ENCODE measurements around the gene FIGN.

FIGN gene

GRCh38 chr2:163730556-163730955, 5.3 kb downstream of the FIGN start:
- Mint-ChIP-seq H3K27ac (no peak overlapping the region), H3K36me3 (ENCODE audit: low read depth) (no peaks in the 10 kb centered on the region), H3K4me1 (ENCODE audit: low read depth) (no peaks in the 10 kb centered on the region), H3K9me3 (no peaks in the 10 kb centered on the region), H3K4me3 (no peak overlapping the region), H3K27me3 (ENCODE audit: low read depth) (peaks cover 24% of the 10 kb centered on the region)

DNA sequence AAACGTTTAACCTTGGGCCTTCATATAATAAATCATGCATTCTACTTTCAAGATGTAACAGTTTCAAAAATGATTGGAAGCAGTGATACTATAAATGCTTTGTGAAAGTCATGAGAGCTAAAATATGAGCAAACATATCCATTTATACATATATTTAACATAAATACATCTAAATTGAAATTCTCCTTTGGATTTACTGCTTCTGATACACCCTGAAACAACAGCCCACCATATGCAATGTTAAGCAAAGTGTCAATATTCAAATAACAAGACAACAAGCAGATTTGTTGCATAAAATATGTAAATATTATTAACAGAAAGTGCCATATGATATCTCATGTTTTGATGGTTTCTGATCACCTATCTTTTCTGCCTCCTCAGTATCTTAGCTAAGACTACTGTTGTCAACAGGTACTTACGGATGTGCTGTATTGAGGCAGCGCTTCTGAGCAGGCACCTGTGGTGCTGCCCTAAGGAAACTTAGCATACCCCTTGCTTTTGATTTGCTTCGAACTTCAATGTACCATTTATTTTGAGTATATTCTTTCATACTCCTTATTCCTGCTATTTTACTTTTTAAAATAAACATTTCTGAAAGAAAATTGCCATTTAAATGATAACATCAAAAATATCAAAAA, 6.1 kb downstream of the FIGN start:
- Mint-ChIP-seq H3K4me3 (no peak overlapping the region), H3K27me3 (ENCODE audit: low read depth) (peaks cover 16% of the 10 kb centered on the region), H3K27ac (no peak overlapping the region), H3K9me3 (no peaks in the 10 kb centered on the region), H3K36me3 (ENCODE audit: low read depth) (no peaks in the 10 kb centered on the region), H3K4me1 (ENCODE audit: low read depth) (no peaks in the 10 kb centered on the region)

- H3K27me3 Mint-ChIP-seq (ENCODE audit: low read depth): no peaks in the 10 kb centered on the region
- no peaks in the 10 kb centered on the region for H3K9me3 Mint-ChIP-seq
- no peak overlapping the region for H3K4me3 Mint-ChIP-seq
- H3K36me3 Mint-ChIP-seq (ENCODE audit: low read depth): no peaks in the 10 kb centered on the region
- H3K4me1 Mint-ChIP-seq (ENCODE audit: low read depth): no peaks in the 10 kb centered on the region
- H3K27ac Mint-ChIP-seq: no peak overlapping the region
Observed at GRCh38 chr2:163723881-163724280, 11.9 kb downstream of the FIGN start.

DNA sequence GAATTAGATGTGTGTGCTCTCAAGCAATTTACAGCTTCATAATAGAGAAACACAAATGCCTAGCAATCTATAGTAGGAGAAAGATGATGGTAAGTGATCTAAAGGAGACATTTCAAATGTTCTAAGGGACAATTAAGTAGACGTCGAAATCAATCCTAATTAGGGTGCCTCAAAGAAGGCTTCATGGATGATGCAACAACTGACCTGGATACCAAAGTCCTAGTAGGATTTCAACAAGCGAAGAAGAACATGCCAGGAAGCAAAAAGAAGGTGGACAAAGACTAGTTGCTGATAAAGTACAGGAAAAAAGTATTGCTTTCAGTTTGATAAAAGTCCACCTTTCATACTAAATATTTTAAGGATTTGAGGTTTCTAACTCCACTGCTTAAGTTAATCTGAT, 12.5 kb downstream of the FIGN start:
- no peak overlapping the region for H3K27ac Mint-ChIP-seq
- H3K4me1 Mint-ChIP-seq (ENCODE audit: low read depth): no peaks in the 10 kb centered on the region
- no peaks in the 10 kb centered on the region for H3K36me3 Mint-ChIP-seq (ENCODE audit: low read depth)
- H3K9me3 Mint-ChIP-seq: no peaks in the 10 kb centered on the region
- no peak overlapping the region for H3K4me3 Mint-ChIP-seq
- no peaks in the 10 kb centered on the region for H3K27me3 Mint-ChIP-seq (ENCODE audit: low read depth)

GRCh38 chr2:163719331-163719730, 16.5 kb downstream of the FIGN start:
- no peaks in the 10 kb centered on the region for H3K4me1 Mint-ChIP-seq (ENCODE audit: low read depth)
- H3K9me3 Mint-ChIP-seq: no peaks in the 10 kb centered on the region
- no peak overlapping the region for H3K27ac Mint-ChIP-seq

GRCh38 chr2:163717993-163718680, 17.7 kb downstream of the FIGN start:
- H3K36me3 Mint-ChIP-seq (ENCODE audit: low read depth): no peaks in the 10 kb centered on the region
- H3K4me1 Mint-ChIP-seq (ENCODE audit: low read depth): no peaks in the 10 kb centered on the region
- H3K4me3 Mint-ChIP-seq: no peak overlapping the region
- no peaks in the 10 kb centered on the region for H3K9me3 Mint-ChIP-seq
- H3K27ac Mint-ChIP-seq: no peak overlapping the region
- no peaks in the 10 kb centered on the region for H3K27me3 Mint-ChIP-seq (ENCODE audit: low read depth)

More at GRCh38 chr2:163719331-163719730, 16.5 kb downstream of the FIGN start:
- H3K4me3 Mint-ChIP-seq: no peak overlapping the region
- no peaks in the 10 kb centered on the region for H3K27me3 Mint-ChIP-seq (ENCODE audit: low read depth)
- no peaks in the 10 kb centered on the region for H3K36me3 Mint-ChIP-seq (ENCODE audit: low read depth)

DNA sequence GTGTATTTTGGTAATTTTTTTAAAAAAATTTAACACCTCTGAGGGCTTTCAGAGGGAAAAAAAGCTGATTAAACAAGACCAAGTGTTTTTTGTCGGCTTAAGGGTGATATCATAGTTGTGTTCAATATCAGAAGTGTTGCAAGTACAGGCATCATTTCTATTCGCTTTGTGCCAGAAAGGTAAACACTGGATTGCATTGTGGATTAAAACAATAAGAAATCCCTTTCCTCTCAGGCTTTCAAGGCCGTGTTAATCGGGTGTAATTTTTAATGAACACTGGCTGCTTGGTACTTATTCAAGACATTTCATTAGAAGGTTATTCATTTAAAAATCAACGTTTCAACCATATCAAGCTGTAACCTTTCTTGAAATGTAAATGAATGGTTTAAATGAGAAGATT, 18.3 kb downstream of the FIGN start:
- H3K4me3 Mint-ChIP-seq: no peak overlapping the region
- H3K9me3 Mint-ChIP-seq: no peaks in the 10 kb centered on the region
- no peaks in the 10 kb centered on the region for H3K36me3 Mint-ChIP-seq (ENCODE audit: low read depth)
- no peak overlapping the region for H3K27ac Mint-ChIP-seq
- H3K4me1 Mint-ChIP-seq (ENCODE audit: low read depth): no peaks in the 10 kb centered on the region
- H3K27me3 Mint-ChIP-seq (ENCODE audit: low read depth): no peaks in the 10 kb centered on the region

DNA sequence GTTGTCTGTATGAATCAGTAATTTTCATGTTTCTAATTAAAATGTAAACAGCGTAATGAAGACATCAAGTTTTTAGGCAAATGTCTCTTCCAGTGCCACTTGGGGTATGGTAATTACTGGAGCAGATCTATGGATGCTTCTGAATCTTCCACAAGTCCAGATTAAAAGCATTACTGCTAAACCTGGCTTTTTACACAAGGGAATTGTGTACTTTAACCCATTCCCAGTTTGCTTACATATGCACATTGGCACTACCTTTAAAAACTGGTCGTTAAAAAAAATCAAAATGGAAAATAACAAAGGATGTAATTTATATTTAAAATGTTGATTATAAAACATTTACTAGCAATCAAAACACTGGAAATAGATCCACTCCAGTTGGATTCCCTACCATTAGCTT, 19.7 kb downstream of the FIGN start:
- no peaks in the 10 kb centered on the region for H3K36me3 Mint-ChIP-seq (ENCODE audit: low read depth)
- no peaks in the 10 kb centered on the region for H3K27me3 Mint-ChIP-seq (ENCODE audit: low read depth)
- H3K4me1 Mint-ChIP-seq (ENCODE audit: low read depth): no peaks in the 10 kb centered on the region
- H3K4me3 Mint-ChIP-seq: no peak overlapping the region
- no peak overlapping the region for H3K27ac Mint-ChIP-seq
- H3K9me3 Mint-ChIP-seq: no peaks in the 10 kb centered on the region

DNA sequence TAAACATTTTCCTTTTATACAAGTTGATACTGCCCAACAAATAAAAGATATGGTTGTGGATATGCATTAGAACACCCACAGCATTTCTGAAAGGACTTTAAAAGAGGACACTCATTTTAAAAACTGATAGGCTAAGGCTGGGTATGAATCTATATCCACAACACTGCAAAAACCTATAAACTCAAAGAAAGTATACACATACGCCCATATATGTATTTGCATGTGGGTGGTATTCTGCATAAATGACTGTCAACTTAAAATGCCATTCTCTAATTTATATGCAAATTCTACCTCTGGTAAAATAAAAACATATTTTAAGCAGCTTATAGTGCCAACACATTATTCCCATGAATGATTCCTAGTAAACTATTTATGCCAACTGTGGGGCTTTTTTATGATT, 20.1 kb downstream of the FIGN start:
- no peaks in the 10 kb centered on the region for H3K9me3 Mint-ChIP-seq
- no peak overlapping the region for H3K27ac Mint-ChIP-seq
- no peaks in the 10 kb centered on the region for H3K27me3 Mint-ChIP-seq (ENCODE audit: low read depth)
- H3K4me3 Mint-ChIP-seq: no peak overlapping the region
- H3K4me1 Mint-ChIP-seq (ENCODE audit: low read depth): no peaks in the 10 kb centered on the region
- no peaks in the 10 kb centered on the region for H3K36me3 Mint-ChIP-seq (ENCODE audit: low read depth)

DNA sequence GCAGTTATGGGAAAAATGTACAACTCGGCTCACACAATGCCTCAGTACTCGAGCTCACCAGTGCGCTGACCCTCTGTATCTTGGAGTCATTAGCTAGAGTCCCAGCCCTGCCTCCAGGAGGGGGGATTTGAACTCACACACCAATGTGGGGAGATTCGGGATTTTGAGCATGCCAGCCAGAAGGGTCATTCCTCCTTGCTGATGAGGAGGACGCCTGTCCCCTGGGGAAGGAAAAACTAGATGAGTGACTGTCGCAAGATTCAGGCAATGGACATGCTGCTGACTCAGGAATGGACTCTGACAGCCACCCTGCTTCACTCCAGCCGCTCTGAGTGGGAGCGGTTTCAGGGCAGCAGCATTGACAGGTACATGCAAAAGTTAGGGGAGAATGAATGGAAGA, 20.6 kb downstream of the FIGN start:
- H3K27me3 Mint-ChIP-seq (ENCODE audit: low read depth): no peaks in the 10 kb centered on the region
- H3K27ac Mint-ChIP-seq: no peak overlapping the region
- no peak overlapping the region for H3K4me3 Mint-ChIP-seq
- no peaks in the 10 kb centered on the region for H3K9me3 Mint-ChIP-seq
- H3K36me3 Mint-ChIP-seq (ENCODE audit: low read depth): no peaks in the 10 kb centered on the region
- no peaks in the 10 kb centered on the region for H3K4me1 Mint-ChIP-seq (ENCODE audit: low read depth)

- Mint-ChIP-seq H3K4me1 (ENCODE audit: low read depth) (no peaks in the 10 kb centered on the region), H3K9me3 (no peaks in the 10 kb centered on the region), H3K4me3 (no peak overlapping the region), H3K27me3 (ENCODE audit: low read depth) (no peaks in the 10 kb centered on the region), H3K27ac (no peak overlapping the region), H3K36me3 (ENCODE audit: low read depth) (no peaks in the 10 kb centered on the region)
Observed at GRCh38 chr2:163713534-163714311, 22.1 kb downstream of the FIGN start.

DNA sequence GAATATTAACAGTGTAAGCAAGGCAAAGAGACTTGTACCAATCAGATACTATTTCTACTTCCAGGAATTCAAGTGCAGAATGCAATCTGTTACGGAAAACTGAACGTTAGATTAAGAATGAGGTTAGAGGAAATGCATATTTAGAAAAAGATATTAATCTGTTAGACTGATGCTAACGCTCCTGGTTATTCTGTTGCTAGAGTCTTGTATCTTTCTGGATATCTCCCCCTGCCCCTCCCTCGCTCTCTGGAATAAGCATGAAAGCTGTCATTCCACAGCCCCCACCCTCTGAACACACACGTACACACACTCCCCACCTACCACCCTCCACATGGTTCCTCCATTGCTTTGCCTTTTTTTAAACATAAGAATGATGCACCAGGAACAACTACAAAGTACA, 24.1 kb downstream of the FIGN start:
- Mint-ChIP-seq H3K27ac (no peak overlapping the region), H3K36me3 (ENCODE audit: low read depth) (no peaks in the 10 kb centered on the region), H3K4me3 (no peak overlapping the region), H3K27me3 (ENCODE audit: low read depth) (no peaks in the 10 kb centered on the region), H3K9me3 (no peaks in the 10 kb centered on the region), H3K4me1 (ENCODE audit: low read depth) (no peaks in the 10 kb centered on the region)

DNA sequence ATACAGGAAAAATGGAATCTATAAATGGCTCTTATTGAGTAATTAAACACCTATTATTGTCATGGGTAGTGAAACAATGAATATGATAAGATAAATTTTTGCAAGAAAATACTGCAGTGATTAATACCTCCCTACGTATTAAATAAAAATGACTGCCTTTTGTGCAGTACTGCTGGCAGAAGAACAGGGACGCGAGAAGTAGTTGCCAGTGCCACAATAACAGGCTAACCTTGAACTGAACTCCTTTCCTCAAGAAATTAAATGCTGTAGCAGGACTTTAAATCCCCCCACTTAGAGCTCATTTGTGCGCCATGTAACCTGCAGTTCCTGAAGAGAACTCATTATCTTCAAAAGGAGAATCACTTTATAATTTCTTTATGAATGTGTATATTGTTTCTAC, 24.6 kb downstream of the FIGN start:
- no peaks in the 10 kb centered on the region for H3K4me1 Mint-ChIP-seq (ENCODE audit: low read depth)
- no peak overlapping the region for H3K27ac Mint-ChIP-seq
- no peak overlapping the region for H3K4me3 Mint-ChIP-seq
- H3K27me3 Mint-ChIP-seq (ENCODE audit: low read depth): no peaks in the 10 kb centered on the region
- no peaks in the 10 kb centered on the region for H3K36me3 Mint-ChIP-seq (ENCODE audit: low read depth)
- no peaks in the 10 kb centered on the region for H3K9me3 Mint-ChIP-seq

GRCh38 chr2:163709270-163709669, 26.5 kb downstream of the FIGN start:
- H3K9me3 Mint-ChIP-seq: no peaks in the 10 kb centered on the region
- no peak overlapping the region for H3K27ac Mint-ChIP-seq
- H3K4me1 Mint-ChIP-seq (ENCODE audit: low read depth): no peaks in the 10 kb centered on the region
- H3K27me3 Mint-ChIP-seq (ENCODE audit: low read depth): no peaks in the 10 kb centered on the region
- no peak overlapping the region for H3K4me3 Mint-ChIP-seq
- no peaks in the 10 kb centered on the region for H3K36me3 Mint-ChIP-seq (ENCODE audit: low read depth)

GRCh38 chr2:163708265-163708664, 27.5 kb downstream of the FIGN start:
- no peak overlapping the region for H3K4me3 Mint-ChIP-seq
- H3K36me3 Mint-ChIP-seq (ENCODE audit: low read depth): no peaks in the 10 kb centered on the region
- no peaks in the 10 kb centered on the region for H3K9me3 Mint-ChIP-seq
- H3K27ac Mint-ChIP-seq: no peak overlapping the region
- H3K27me3 Mint-ChIP-seq (ENCODE audit: low read depth): no peaks in the 10 kb centered on the region
- no peaks in the 10 kb centered on the region for H3K4me1 Mint-ChIP-seq (ENCODE audit: low read depth)

Data from T-helper 1 cell treated with Interleukin-12 subunit alpha and Interleukin-12 subunit beta and Interleukin-4 antibody, amounts not matched to agents 30 μg/mL and 1 μg/mL, for 36 hours (primary cell).